IPS-NIHi11 (cell line): Measurements from ENCODE around the gene TRAF3IP3.
"Not testable (repeated sequence)": the region's sequence is repeated elsewhere in the genome, so short reads cannot be mapped to it uniquely, and the experiment has no call there.

ENCODE experiments used
- DNase-seq: peaks from one replicate; pipeline ENCODE4 v3.0.0; 2012; ENCODE audit warnings: mixed read lengths, low spot score

Gene TRAF3IP3

DNA sequence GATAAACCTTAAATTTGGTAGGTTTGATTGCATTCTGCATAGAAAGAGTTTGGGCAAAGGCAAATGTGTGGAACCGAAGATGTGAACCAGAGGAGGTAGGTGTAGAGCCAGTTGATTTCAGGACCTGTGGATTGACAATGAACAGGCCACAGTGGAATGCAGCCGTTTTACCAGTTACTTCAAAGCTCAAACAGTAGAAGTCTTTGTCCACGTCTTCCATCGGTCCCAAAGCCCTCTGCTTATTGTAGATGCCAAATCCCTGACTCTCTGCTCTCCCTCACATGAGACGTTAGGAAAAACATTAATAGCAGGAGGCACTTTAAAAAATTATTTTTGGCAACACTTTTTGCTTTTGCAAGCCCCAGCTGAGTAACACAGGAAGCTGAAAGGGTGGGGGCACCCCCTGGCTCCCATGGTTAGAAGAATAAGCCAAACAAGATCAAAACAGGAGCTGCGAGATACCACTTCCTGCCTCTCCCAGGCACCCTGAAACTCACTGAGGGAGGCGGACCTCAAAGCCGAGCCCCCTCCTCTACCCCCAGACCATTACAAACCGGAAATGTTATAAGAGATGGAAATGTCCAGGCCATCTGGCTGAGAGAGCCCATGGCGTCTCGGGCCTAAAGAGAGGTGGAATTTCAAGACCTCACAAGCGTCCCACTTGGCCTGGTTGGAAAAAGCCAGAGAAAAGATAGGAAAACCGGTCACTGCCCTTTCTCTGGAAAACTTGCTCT, 13.5 kb downstream of the TRAF3IP3 start:
- DNase-seq = no peak

DNA sequence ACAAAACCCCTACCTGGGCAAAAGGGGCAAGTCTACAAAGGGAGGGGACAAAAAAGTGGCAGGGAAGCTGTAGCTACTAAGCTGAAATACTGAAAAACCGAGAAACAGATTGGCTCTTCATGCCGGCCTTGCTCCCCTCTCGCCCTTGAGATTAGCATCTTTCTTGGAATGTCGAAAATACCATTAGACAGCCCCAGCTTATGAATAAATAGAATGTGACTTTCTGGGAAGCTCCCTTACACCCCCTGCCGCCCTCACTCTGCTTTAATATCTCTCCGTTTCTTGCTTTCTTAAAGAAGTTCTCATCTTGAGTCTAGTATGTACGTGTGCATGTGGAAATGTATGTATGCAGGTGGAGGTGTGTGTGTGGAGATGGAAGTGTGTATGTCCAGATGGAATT, 14.1 kb downstream of the TRAF3IP3 start:
- no peak for DNase-seq

DNA sequence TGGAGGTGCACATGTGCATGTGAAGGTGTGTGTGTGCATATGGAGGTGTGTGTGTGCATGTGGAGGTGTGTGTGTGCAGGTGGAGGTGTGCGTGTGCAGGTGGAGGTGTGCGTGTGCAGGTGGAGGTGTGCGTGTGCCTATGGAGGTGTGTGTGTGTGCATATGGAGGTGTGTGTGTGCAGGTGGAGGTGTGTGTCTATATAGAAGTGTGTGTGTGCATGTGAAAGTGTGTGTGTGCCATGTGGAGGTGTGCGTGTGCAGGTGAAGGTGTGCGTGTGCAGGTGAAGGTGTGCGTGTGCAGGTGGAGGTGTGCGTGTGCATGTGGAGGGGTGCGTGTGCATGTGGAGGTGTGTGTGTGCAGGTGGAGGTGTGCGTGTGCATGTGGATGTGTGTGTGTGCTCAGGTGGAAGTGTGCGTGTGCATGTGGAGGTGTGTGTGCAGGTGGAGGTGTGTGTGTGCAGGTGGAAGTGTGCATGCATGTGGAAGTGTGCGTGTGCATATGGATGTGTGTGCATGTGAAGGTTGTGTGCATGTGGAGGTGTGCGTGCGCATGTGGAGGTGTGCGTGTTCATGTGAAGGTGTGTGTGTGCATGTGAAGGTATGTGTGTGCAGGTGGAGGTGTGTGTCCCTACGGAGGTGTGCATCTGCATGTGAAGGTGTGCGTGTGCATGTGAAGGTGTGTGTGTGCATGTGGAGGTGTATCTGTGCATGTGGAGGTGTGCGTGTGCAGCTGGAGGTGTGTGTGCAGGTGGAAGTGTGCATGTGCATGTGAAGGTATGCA, 15.0 kb downstream of the TRAF3IP3 start:
- no peak for DNase-seq

DNA sequence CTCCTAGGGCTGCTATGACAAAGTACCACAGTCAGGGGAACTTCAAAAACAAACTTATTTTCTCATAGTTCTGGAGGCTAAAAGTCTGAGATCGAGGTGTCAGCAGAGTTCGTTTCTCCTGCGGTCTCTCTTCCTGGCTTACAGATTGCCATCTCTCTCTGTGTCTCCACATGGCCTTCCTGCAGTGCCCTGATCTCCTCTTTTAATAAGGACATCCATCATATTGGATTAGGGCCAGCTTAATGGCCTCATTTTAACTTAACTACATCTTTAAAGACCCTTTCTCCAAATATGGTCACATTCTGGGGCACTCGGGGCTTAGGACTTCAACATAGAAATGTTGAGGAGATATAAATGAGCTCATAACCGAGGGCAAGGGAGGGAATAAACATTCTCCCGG, 16.3 kb downstream of the TRAF3IP3 start:
- DNase-seq = no peak

DNA sequence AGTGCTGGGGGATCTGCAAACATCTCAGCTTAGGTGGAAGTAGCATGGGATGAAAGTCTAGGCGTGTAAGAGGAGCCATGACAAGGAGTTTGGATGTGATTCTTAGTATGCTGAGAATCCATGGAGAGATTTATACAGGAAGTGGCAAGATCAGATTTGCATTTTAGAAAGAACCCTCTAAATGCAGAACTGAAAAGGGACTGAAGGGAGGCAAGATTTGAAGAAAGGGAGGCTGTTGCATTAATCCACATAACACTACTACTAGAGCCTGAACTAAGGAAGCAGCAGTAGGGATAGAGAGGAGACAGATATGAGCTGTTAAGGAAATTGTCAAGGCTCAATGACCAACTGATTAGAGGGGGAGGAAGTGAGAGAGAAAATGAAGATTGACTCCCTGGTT, 18.7 kb downstream of the TRAF3IP3 start:
- DNase-seq = no peak

DNA sequence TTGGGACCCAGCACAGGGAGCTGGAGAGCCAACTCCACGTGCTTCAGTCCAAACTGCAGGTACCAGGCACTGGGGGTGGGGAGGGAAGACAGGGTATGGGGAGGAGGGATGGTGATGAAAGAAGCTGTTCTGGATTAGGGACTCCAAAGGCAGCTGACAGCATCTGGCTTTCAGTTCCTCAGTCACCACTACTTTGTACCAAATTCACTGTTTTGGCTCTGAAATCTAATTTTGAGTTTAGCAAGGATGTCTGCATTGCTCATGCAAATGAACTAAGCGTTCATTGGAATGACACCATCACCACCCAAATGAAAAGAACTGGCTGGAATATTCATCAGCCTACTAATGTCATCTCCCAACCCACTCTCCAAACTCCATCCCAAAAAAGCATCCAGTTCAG, 19.8 kb downstream of the TRAF3IP3 start:
- no peak for DNase-seq

DNA sequence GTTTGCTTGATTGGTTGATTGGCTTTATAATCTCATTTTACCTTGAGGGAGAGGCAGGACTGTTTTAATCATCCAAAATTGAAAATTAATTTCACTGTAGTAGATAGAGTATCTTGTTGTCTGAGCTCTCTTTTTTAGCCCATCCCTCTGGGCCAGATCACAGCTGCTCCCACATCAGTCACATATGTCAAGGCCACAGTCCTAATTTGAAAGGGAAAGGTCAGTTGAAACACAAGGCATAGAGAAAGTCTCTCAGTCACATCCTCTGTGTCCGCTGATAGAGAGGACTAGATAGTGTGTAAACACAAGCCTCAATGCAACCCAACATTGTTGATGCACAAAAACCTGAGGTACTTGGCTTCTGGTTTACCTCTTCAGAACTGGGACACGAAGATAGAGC, 21.7 kb downstream of the TRAF3IP3 start:
- no peak for DNase-seq

DNA sequence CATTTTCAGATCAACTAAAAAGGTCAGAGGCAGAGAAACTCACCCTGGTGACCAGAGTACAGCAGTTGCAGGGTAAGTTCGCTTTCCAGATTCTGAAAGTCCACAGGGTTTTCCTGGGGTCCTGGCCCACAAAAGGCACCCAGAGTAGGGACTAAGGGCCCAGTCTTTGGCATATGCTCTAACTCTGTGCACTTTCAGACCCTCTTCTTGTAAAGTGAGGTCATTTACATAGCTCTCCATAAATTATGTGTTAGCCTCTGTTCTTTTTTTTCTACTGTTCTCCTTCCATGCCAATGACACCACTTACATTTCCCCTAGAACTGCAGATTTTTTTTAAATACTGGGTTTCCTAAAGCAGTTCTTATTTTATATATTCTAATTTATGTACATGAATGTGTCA, 22.2 kb downstream of the TRAF3IP3 start:
- no peak for DNase-seq

DNA sequence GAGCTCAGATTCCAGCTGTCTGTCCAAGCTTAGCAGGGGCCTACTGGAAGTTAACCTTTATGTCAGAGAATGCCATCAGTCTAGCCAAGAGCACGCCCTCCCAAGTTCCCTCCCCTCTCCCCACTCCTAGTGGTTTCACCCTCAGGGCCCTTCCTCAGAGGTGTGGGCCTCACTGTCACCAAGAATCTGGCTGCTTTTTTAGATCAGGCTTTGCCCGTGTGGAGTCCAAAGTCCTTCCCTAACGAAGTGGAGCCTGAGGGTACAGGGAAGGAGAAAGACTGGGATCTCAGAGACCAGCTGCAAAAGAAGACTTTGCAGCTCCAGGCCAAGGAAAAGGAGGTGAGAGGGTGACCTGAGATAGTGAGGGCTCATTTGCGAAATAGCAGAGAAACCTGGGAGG, 24.4 kb downstream of the TRAF3IP3 start:
- DNase-seq = no peak

DNA sequence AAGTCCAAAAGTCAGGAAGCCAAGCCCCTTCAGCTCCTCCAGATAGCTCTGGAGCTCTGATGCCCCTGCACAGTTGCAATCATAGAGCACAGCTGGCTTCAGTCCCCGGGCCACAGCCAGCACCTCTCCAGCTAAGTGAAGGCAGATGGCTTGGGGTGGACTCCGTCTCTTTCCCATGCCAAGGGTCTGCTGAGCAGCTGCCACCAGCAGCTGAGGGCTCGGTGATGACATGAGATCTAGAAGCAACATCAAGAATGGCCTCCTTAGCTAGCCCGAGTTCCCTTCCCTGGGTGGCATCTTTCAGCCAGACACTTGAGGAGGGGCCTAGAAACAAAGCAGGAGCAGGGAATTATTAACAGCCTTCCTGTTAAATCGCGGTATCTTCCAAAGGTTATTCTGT, 27.5 kb downstream of the TRAF3IP3 start:
- DNase-seq = no peak

DNA sequence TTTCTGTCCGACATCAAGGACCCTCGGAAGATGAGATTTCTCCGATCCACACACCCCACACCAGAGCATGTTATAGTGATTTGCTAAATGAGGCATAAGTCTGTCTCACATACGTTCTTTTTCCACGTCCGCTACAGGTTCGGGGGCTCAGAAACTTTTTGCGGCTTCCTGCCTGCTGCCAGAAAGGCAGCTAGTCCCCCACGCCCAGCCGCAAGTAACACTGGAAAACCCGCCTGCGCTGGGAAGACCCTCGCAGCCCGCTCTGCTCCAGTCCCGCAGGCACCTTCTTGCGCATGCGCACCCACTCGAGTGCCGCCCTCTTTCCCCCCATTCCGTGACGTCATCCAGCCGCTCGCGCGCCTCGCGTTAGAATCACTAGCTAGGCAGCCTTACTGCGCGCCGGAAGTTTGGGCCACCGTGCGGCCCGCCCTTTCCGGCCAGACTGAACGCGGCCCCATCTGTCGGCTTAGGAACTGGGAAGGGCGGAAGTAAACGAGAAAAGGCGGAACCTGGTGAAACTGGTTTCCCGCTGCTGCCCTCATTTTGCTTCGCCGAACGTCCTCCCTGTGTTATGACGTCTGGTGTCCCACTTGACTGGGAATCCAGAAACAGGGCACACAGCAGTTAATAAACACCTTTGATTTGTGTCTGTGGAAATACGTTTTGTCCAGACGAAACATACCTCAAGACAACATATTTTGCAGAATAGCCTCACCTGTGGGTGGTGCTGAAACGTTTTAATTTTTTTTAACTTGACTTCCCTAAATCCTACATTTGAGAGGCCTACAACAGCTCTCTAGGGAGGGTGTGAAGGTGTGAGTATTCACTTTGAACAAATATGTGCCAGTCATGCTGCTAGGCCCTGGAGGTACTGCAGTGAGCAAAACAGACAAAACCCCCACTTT, 28.7 kb downstream of the TRAF3IP3 start, which contains the start of gene C1orf74:
TSS of gene C1orf74 (minus strand) at position 295 of the 905 bp plus-strand sequence. CDS start 925 bp downstream, outside the sequence.
- peak; percentile 99 for DNase-seq

DNA sequence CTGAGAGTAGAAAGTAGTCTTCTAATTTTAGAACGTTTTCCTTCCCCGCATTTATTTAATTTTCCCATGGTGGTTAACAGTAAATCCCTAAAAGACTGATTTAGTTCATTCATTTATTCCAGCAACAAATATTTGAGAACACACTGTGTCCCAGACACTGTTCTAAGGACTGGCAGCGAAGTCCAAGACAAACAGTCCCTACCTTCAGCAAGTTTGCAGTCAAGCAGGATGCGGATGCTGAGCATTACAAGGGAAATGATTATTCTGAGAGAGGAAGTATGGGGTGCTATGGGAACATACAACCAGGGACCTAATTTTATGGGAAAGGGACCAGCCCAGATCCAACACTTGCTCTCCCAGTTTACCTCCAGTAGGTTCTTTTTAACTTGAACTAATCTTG, 29.7 kb downstream of the TRAF3IP3 start:
- no peak for DNase-seq

DNA sequence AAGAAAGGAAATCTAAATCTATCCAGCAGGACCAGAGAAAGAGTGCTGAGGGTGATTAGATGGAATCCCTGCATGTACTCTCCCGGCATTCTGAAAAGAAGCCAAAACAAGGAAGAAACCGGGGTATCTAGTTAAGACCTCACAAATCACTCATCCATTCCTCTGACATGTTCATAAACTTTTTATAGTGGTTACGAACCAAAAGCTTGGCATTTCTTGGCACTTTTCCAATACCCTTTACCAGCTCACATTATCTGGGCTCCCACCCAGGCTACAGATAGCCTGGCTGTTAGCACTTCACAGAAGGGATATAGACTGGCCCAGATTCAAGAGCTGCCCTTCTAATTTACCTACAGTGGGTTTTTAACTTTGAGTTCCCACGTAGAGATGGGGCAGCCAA, 30.3 kb downstream of the TRAF3IP3 start:
- no peak for DNase-seq

DNA sequence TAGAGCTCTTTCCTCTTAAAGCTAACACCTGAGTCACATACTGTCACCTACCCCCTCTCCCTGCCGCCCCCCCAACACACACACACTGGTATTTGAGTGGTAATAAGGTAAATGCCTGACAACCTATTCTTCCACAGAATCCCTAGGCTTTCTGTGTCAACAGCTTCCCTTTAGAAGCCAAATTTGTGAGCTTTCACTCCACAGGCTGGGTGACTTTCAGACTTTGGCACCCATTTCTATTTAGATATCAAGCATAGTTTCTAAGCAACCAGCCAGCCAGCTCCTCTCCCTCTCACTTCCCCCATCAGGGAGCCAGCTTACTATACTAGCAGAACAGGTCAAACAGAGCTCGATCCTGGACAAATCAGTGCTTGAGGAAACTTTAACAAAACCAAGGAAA, 31.7 kb downstream of the TRAF3IP3 start:
- no peak for DNase-seq

DNA sequence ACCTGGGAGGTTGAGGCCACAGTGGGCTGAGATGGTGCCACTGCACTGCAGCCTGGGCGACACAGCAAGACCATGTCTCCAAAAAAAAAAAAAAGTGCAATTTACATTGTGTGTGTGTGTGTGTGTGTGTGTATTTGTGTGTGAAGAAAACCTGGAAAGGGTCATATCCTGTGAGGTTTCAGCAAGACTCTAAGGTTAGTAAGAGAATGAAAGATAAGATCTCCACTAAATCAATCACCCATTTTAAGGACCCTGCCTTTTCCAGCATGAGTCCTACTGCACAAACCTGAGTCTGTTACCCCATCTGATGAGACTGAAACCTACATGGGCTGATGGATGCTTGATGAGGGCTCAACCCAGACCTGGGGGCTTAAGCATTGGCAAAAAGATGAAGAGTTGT, 33.4 kb downstream of the TRAF3IP3 start:
- no peak for DNase-seq

DNA sequence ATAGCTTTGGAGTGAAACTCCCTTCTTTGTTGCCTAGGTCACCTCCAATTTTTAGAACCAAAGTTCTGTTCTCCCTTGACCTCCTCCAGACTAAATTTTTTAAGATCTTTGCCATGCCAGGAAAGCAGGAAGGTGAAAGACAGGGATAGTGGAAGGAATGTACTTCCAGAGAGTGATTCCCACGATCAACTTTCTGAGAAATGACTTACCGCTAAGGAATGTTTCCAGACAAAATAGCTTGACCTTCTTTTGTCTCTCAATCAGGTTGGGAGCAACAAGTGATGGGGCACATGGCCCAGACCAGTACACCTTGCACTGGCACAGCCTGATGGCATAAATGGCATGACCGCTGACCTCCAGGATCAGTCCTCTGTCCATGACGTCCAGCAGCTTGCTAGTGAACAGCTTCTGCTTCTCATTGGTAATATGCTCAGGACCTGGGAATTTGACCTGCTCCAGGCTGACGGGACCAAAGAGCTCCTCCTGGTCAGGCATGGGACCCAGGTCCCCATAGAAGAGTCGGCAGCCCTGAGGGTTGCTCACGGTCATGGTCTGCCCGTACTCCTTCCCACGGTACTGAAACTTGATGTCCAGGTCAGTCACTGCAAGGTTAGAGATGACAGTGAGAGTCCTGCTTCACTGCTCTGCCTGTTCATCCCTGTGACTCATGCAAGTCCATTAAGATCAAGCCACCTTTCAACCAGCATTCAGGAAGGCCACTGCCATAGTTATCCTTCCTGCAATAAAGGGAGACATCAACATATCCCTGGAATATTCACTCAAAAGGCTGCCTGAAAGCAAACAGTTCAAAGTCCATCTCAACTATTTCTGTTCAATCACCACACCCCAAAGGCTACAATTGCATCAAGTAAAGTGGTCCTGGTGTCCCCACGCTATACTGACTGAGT, 34.7 kb downstream of the TRAF3IP3 start:
- DNase-seq = no peak

DNA sequence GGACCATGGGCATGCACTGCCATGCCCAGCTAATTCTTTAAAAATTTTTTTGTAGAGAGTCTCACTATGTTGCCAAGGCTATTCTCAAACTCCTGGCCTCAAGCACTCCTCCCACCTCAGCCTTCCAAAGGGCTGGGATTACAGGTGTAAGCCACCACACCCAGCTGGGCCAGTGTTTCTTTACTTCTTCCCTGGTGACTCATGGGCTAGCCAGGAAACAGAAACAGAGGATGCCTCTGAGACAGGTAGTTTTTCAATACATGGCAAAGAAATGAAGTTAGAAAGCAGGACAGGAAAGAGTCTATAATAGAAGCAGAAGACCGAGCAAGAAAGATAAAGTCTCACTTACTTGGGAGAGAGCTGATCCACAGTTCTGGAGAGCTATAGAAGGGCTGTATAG, 36.1 kb downstream of the TRAF3IP3 start:
- no peak for DNase-seq

DNA sequence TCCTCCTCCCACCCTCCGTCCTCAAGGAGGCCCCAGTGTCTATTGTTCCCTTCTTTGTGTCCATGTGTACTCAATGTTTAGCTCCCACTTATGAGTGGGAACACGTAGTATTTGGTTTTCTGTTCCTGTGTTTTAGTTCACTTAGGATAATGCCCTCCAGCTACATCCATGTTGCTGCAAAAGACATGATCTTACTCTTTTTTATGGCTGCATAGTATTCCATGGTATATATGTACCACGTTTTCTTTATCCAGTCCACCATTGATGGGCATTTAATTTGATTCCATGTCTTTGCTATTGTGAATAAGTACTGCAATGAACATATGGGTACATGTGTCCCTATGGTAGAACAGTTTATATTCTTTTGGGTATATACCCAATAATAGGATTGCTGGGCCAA, 37.9 kb downstream of the TRAF3IP3 start:
- DNase-seq = not testable (repeated sequence)

DNA sequence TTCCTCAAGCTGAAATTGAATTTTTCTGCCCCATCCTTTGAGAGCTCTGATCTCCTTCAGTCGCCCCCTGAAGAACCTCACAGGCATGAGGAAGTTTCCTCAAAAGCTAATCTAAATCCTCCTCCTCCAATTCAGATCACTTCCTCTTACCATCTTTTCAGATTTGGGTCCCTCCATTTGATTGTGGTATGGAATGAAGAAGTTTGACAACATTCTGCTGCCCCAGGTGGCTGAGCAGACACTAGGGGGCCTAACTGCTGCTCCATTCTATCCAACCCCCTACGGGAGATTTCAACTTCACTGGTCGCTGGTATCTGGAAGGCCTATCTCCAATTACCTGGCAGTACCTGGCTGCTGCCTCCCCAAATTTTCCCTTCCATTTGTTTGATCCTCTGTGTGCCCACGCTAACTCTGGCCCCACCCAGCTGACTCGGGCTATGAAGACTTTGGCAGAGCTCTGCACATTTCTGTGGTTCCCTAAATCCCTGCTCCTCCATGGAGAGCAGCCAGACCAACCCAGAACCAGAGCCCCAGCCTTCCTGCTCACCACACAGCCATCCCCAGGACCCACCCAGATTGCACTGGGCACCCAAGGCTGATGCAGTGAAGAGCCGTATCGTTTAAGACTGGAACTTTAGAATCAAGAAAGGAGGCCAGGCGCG, 42.3 kb downstream of the TRAF3IP3 start:
- peak; percentile 22 for DNase-seq

DNA sequence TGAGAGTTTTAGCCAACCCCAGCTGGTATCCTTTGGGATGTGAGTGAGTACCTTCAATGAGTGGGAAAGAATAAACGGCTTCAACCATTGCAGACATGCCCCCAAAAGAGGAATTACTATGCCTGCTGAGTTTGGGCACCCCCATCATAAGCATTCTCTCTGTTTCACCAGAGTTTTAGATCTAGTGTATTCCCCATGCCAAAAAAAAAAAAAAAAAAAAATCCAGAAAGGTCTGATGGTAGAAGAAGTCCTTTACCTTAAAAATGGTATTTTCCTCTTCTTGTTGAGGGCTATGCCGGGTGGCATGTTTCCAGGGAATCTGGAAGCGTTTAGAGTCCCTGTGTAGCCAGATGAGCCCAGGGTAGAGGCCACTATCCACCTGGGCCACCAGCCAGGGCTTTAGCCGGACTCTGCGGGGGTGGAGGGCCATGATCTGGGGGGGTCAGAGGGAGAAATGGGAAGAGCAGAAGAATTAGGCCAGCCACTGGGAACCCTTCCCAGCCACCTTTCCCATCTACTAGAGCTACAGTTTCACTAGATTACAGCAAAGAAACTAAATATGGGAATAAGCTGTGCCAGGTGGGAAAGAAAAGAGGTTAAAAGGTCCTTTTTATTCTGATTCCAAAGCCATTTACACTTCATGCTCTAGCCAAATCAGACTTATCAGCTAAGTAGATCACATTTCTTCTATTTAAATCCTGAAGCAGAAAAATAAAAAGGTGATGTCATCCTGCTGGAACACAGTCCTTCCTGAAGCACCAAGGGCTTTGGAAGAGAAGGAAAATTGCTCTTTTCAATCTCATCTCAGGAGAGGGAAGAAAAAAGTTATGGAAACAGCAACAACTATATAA, 45.4 kb downstream of the TRAF3IP3 start:
- no peak for DNase-seq
